Measurements from ENCODE around the gene LMBRD1. TPM values are rescaled to one million over a fixed set of nuclear protein-coding genes. Genes with fewer than 3 reads are reported as not detected.

The LMBRD1 gene
- total RNA-seq = 10 to 100 TPM; 45.4 to 76.6 (median 63.7) TPM
- polyA plus RNA-seq = 10 to 100 TPM; 27.2 to 29.9 (median 28.9) TPM
- long read RNA-seq, donor 1, transcript LMBRD1-202 (16 exons, 2,264 nt) = major isoform, 24 of 36 reads
- long read RNA-seq, donor 1, partial matches to known transcripts = 6 of 36 reads
- long read RNA-seq, donor 1, other reads (novel, unspliced or antisense) = 0 of 36 reads
- long read RNA-seq, donor 2, transcript LMBRD1-202 (16 exons, 2,264 nt) = major isoform, 14 of 28 reads
- long read RNA-seq, donor 2, partial matches to known transcripts = 11 of 28 reads
- long read RNA-seq, donor 2, other reads (novel, unspliced or antisense) = 0 of 28 reads

DNA sequence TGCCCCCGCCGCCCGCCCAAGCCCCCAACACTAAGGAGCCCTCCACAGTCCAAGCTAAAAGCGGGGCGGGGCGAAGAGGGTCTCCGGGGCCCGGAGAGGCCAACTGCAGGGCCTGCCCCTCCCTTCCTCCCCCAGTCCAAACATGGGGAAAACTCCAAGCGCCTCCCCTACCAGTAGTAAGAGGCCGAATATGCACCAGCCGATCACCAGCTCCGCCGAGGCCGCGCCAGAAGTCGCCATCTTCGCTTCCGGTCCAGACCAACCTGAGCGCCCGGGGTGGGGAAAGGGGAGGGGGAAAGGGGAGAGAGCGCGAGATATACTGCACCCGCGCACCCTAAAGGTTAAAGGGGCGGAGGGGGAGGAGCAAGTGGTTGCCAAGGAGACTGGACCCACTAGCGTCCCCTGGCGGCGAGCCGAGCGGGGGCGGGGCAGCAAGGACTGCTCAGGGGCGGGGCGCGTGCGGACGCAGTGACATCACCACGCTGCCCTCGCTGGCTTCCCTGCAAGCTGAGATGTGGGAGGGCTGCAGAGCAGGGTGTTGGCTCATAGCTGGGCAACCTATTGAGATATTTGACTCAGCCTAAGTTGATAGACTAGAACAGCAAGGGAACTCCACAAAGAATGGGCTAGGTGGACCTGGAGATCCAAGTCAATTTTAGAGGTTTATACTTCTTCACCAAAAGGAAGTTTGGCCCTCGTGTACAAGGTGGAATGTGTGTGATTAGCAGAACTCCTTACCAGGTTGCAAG, at the start of gene LMBRD1:
Gene LMBRD1, minus strand, starts transcription at position 369 of the 749 bp plus-strand sequence. Its CDS starts 129 bp downstream, at position 240.
- H3K36me3 ChIP-seq = no peaks in the 10 kb centered on the region
- TF ChIP-seq POLR2A (IDR thresholded peaks at IDR 0.05) (peak in 1 of 3 donors; percentile 11), POLR2AphosphoS5 (IDR thresholded peaks at IDR 0.05) (peak; percentile 83 to 95 (median 86)), CTCF (IDR thresholded peaks at IDR 0.05 in 8 of 11, conservative IDR thresholded peaks at IDR 0.05 in 3 of 11) (peak; percentile 94 to 100 (median 97))
- intact Hi-C loops (cut with DNase I; ENCODE audit: low total_unique reads) = no loop called here
- peaks cover 15 to 53% (median 40%) of the 10 kb centered on the region in 6 donors for H3K4me1 ChIP-seq
- DNase-seq = peak; percentile 100
- H3K27me3 ChIP-seq (replicated peaks in 1 of 7) = no peaks in the 10 kb centered on the region
- peak within 1 kb of the TSS; percentile 61 to 87 (median 68) for H3K4me3 ChIP-seq
- H3K9me3 ChIP-seq = no peaks in the 10 kb centered on the region
- peak within 1 kb of the TSS; percentile 89 to 97 (median 95) for H3K27ac ChIP-seq
- WGBS, 5 donors = 1 to 2% (median 1%) methylated on average over 29 to 39 of the region's 39 CpGs

DNA sequence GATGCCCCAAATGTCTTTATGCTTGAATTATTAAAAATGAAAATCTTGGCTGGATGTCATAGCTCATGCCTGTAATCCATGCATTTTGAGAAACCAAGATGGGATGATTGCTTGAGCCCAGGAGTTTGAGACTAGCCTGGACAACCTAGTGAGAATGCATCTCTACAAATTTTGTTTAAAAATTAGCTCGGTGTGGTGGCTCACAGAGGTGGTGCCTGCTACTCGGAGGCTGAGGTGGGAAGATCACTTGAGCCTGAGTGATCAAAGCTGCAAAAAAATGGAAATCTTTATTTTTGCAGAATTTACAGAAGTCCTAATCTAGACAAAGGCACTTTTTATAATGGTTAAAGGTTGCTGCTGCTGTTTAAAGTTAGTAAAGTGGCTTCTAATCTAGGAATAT, 49.5 kb upstream of the LMBRD1 start:
- no peaks in the 10 kb centered on the region for H3K4me1 ChIP-seq
- no peak overlapping the region for H3K4me3 ChIP-seq
- H3K27ac ChIP-seq = no peak overlapping the region
- WGBS, 5 donors = 78 to 86% (median 85%) methylated on average over 2 of the region's 2 CpGs
- no peaks in the 10 kb centered on the region for H3K9me3 ChIP-seq
- no peak for DNase-seq
- intact Hi-C loops (cut with DNase I; ENCODE audit: low total_unique reads) = no loop called here
- H3K27me3 ChIP-seq (replicated peaks in 1 of 7) = peaks cover 0 to 4% (median 0%) of the 10 kb centered on the region in 7 donors
- TF ChIP-seq POLR2A (IDR thresholded peaks at IDR 0.05) (no peak), CTCF (IDR thresholded peaks at IDR 0.05 in 8 of 11, conservative IDR thresholded peaks at IDR 0.05 in 3 of 11) (no peak), POLR2AphosphoS5 (IDR thresholded peaks at IDR 0.05) (no peak)
- H3K36me3 ChIP-seq = no peaks in the 10 kb centered on the region

GRCh38 chr6:69843189-69843588, 46.4 kb upstream of the LMBRD1 start:
- H3K4me3 ChIP-seq = no peak overlapping the region
- no peak for TF ChIP-seq POLR2AphosphoS5 (IDR thresholded peaks at IDR 0.05)
- TF ChIP-seq CTCF (IDR thresholded peaks at IDR 0.05 in 8 of 11, conservative IDR thresholded peaks at IDR 0.05 in 3 of 11) = no peak
- no peak for TF ChIP-seq POLR2A (IDR thresholded peaks at IDR 0.05)
- no peak for DNase-seq
- H3K27ac ChIP-seq = no peak overlapping the region
- no peaks in the 10 kb centered on the region for H3K9me3 ChIP-seq
- intact Hi-C loops (cut with DNase I; ENCODE audit: low total_unique reads) = no loop called here
- H3K36me3 ChIP-seq = no peaks in the 10 kb centered on the region
- H3K27me3 ChIP-seq (replicated peaks in 1 of 7) = peaks cover 0 to 4% (median 0%) of the 10 kb centered on the region in 7 donors
- WGBS, 5 donors = 74 to 93% (median 81%) methylated on average over 1 of the region's 1 CpG
- H3K4me1 ChIP-seq = no peaks in the 10 kb centered on the region

DNA sequence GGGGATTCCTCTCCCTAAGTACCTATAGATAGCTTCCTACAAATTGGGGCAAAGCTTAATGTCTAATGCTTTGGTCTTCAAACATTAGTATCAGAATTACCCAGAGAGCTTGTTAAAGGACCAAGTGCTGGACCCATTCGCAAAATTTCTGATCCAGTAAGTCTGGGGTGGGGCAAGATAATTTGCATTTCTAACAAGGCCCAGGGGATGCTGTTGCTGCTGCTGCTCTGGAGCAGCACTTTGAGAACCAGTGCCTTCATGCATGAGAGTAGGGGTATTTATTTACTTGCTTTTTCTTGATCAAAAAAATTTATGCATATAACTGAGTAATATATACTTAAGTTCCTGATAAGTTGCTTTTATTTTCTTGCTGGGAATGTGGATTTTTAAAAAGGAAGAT, 45.1 kb upstream of the LMBRD1 start:
- intact Hi-C loops (cut with DNase I; ENCODE audit: low total_unique reads) = no loop called here
- H3K27ac ChIP-seq = no peak overlapping the region

More for the DNA sequence above, 45.1 kb upstream of the LMBRD1 start:
- no peaks in the 10 kb centered on the region for H3K36me3 ChIP-seq
- H3K27me3 ChIP-seq (replicated peaks in 1 of 7) = peaks cover 0 to 4% (median 0%) of the 10 kb centered on the region in 7 donors
- WGBS, 5 donors = 61 to 79% (median 68%) methylated on average over 1 of the region's 1 CpG
- H3K4me3 ChIP-seq = no peak overlapping the region
- TF ChIP-seq CTCF (IDR thresholded peaks at IDR 0.05 in 8 of 11, conservative IDR thresholded peaks at IDR 0.05 in 3 of 11) = no peak
- TF ChIP-seq POLR2AphosphoS5 (IDR thresholded peaks at IDR 0.05) = no peak
- no peak for TF ChIP-seq POLR2A (IDR thresholded peaks at IDR 0.05)
- no peak for DNase-seq
- H3K4me1 ChIP-seq = no peaks in the 10 kb centered on the region
- no peaks in the 10 kb centered on the region for H3K9me3 ChIP-seq

Data from spleen (tissue), 13 donors.